Neural cell (in vitro differentiated cells): ENCODE measurements around the gene SENP3. TPM values are rescaled to one million over a fixed set of nuclear protein-coding genes. Genes with fewer than 3 reads are reported as not detected.
A peak's percentile ranks its signal among the peaks of the same experiment; 100 is the strongest.

ENCODE experiments used
- H2AFZ ChIP-seq: fragments of 200-600, 300-800 bp; sonication (generic), shearing (Covaris generic); 2 replicates; pipeline ENCODE4 v1.6.0; 2014; ENCODE audit warnings: low read depth, mild to moderate bottlenecking, antibody characterized with exemption, low read length, moderate library complexity
- H3F3A ChIP-seq: fragments of 200-600 bp; shearing (Covaris generic); 2 replicates; pipeline ENCODE4 v1.6.1; 2016; ENCODE audit warnings: mild to moderate bottlenecking, moderate library complexity, mixed read lengths, antibody characterized with exemption, low read length; ENCODE audit not compliant: insufficient read depth, poor library complexity, severe bottlenecking
- H3K27ac ChIP-seq: fragments of 200-600, 300-800 bp; sonication (generic), shearing (Covaris generic); 2 replicates; pipeline ENCODE4 v1.5.1; 2014; ENCODE audit warnings: mild to moderate bottlenecking, low read length, moderate library complexity
- H3K27me3 ChIP-seq: fragments of 300-800, 200-600 bp; sonication (generic), shearing (Covaris generic); 2 replicates; pipeline ENCODE4 v1.6.0; 2014; ENCODE audit warnings: mild to moderate bottlenecking, low read depth, low read length, moderate library complexity; ENCODE audit not compliant: insufficient read depth
- H3K36me3 ChIP-seq: fragments of 300-800, 200-600 bp; sonication (generic), shearing (Covaris generic); 2 replicates; pipeline ENCODE4 v1.5.1; 2014; ENCODE audit warnings: mild to moderate bottlenecking, antibody characterized with exemption, low read length, moderate library complexity; ENCODE audit not compliant: insufficient read depth
- H3K4me2 ChIP-seq: fragments of 300-800, 200-600 bp; sonication (generic), shearing (Covaris generic); 2 replicates; pipeline ENCODE4 v1.6.0; 2014; ENCODE audit warnings: mild to moderate bottlenecking, low read length
- H3K4me3 ChIP-seq: fragments of 300-800, 200-600 bp; sonication (generic), shearing (Covaris generic); 2 replicates; pipeline ENCODE4 v1.5.1; 2014; ENCODE audit warnings: mild to moderate bottlenecking, low read length, moderate library complexity
- H3K79me2 ChIP-seq: fragments of 200-600 bp; shearing (Covaris generic); replicated peaks from 2 replicates; pipeline ENCODE4 v1.6.0; 2014; ENCODE audit warnings: mild to moderate bottlenecking, low read length, moderate library complexity; ENCODE audit not compliant: insufficient read depth
- H3K9ac ChIP-seq: fragments of 300-800, 200-600 bp; sonication (generic), shearing (Covaris generic); 2 replicates; pipeline ENCODE4 v1.6.1; 2016; ENCODE audit warnings: mild to moderate bottlenecking, low read length, mixed read lengths
- H3K9me2 ChIP-seq: fragments of 200-600 bp; shearing (Covaris generic); 2 replicates; pipeline ENCODE4 v1.6.1; 2016; ENCODE audit warnings: mild to moderate bottlenecking, low read length, mixed read lengths; ENCODE audit not compliant: insufficient read depth
- H3K9me3 ChIP-seq: fragments of 200-600, 300-800 bp; sonication (generic), shearing (Covaris generic); 2 replicates; pipeline ENCODE4 v1.6.1; 2016; ENCODE audit warnings: mild to moderate bottlenecking, mixed run types, low read length, moderate library complexity, mixed read lengths
- H4K20me1 ChIP-seq: fragments of 200-600 bp; shearing (Covaris generic); 2 replicates; pipeline ENCODE4 v1.6.1; 2016; ENCODE audit warnings: mild to moderate bottlenecking, mixed run types; ENCODE audit not compliant: insufficient read depth
- EP300 ChIP-seq: fragments of 450-650 bp; conservative IDR thresholded peaks from 2 replicates; pipeline ENCODE4 v1.6.1; 2014; ENCODE audit warnings: antibody characterized with exemption, mild to moderate bottlenecking, moderate library complexity; ENCODE audit not compliant: poor library complexity, severe bottlenecking
- EZH2 ChIP-seq: fragments of 200-600, 300-800 bp; shearing (Covaris generic), sonication (generic); IDR thresholded peaks from 2 replicates; pipeline ENCODE4 v1.6.1; 2014; ENCODE audit warnings: antibody characterized with exemption, low read length, borderline replicate concordance, mild to moderate bottlenecking; ENCODE audit not compliant: insufficient read depth, poor library complexity, severe bottlenecking
- MXI1 ChIP-seq: fragments of 450-650 bp; conservative IDR thresholded peaks from 2 replicates; pipeline ENCODE4 v1.6.1; 2014; ENCODE audit warnings: antibody characterized with exemption, mild to moderate bottlenecking; ENCODE audit not compliant: poor library complexity, severe bottlenecking
- POLR2AphosphoS5 ChIP-seq: IDR thresholded peaks from 2 replicates; pipeline ENCODE4 v1.6.1; 2012
- RAD21 ChIP-seq: fragments of 450-650 bp; conservative IDR thresholded peaks from 2 replicates; pipeline ENCODE4 v1.6.1; 2014; ENCODE audit warnings: antibody characterized with exemption, mild to moderate bottlenecking, moderate library complexity
- SMC3 ChIP-seq: fragments of 450-650 bp; conservative IDR thresholded peaks from 2 replicates; pipeline ENCODE4 v1.6.1; 2014; ENCODE audit warnings: antibody characterized with exemption, mild to moderate bottlenecking, moderate library complexity; ENCODE audit not compliant: poor library complexity
- TAF1 ChIP-seq: IDR thresholded peaks from 2 replicates; pipeline ENCODE4 v1.6.1; 2012; ENCODE audit warnings: low read depth
- polyA plus RNA-seq: library from polyadenylated mRNA; depleted of rRNA; stranded (reverse); fragments of >200 nt; gene quantifications from 2 replicates; pipeline ENCODE4 v1.2.3, GENCODE V29; 2014
- TF ChIP-seq, protein P1 (sequence below): IDR thresholded peaks from 2 replicates; pipeline ENCODE4 v1.6.1; 2012; ENCODE audit warnings: borderline replicate concordance
- TF ChIP-seq, protein P2 (sequence below): fragments of 450-650 bp; IDR thresholded peaks from 2 replicates; pipeline ENCODE4 v1.5.1; 2014; ENCODE audit warnings: antibody characterized with exemption, mild to moderate bottlenecking, moderate library complexity; ENCODE audit not compliant: poor library complexity, severe bottlenecking

SENP3 gene
- polyA plus RNA-seq, 1 donor from 2014 or later, result 151 TPM

DNA sequence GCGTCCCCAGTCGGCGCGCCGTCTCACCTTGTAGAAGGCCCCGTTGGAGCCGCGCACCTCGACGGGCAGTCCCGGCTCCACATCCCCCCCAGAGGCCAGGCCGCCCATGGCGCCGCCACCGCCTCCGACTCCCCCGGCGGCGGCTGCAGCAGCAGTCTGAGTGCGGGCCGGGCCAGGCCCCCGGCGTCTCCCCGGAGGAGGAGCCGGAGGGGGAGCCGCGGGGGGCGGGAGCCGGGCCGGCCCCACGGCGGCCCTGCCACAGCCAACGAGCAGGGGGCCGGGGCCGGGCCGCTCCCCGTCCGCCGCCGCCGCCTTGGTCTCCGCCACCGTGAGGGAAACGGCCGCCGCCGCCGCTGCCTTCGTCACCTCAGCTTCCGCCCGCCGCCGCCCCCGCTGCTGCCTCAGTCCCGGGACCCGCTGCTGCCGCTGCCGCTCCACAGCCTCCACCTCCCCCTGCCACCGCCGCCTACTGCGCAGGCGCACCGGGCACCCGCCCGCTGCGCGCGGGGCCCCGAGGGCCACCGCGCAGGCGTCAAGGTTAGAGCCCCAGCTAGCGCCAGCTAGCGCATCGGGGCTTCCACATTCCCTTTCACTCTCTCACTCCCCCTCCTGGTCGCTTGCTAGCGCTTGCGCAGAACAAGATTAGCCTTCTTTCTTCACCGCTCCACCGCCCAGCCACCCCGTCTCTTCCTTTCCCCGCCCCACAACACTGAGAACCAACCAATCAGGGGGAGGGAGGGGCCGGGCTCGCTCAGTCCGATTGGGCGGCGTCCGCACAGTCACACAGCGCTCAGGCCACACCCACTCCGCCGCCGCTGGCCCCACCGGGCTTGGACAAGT, 52.9 kb downstream of the SENP3 start, which contains the start of gene FXR2:
Gene FXR2 (minus strand): TSS at position 473 of the 840 bp plus-strand sequence. CDS start 365 bp downstream, at position 108.
- Histone ChIP-seq H3K27me3 (no peaks in the 10 kb centered on the region), H3F3A (no peaks in the 10 kb centered on the region), H3K9me3 (no peaks in the 10 kb centered on the region), H3K27ac (peak within 1 kb of the TSS; percentile 82), H3K9me2 (no peaks in the 10 kb centered on the region), H3K79me2 (peaks cover 44% of the 10 kb centered on the region), H3K4me3 (peak within 1 kb of the TSS; percentile 96), H2AFZ (no peak within 1 kb of the TSS), H3K4me2 (peak within 1 kb of the TSS; percentile 87), H4K20me1 (no peaks in the 10 kb centered on the region), H3K9ac (peak within 1 kb of the TSS; percentile 94), H3K36me3 (no peaks in the 10 kb centered on the region)
- peak; percentile 98 for TF ChIP-seq POLR2AphosphoS5
- TF ChIP-seq RAD21, result peak; percentile 56
- TF ChIP-seq, protein P1, sequence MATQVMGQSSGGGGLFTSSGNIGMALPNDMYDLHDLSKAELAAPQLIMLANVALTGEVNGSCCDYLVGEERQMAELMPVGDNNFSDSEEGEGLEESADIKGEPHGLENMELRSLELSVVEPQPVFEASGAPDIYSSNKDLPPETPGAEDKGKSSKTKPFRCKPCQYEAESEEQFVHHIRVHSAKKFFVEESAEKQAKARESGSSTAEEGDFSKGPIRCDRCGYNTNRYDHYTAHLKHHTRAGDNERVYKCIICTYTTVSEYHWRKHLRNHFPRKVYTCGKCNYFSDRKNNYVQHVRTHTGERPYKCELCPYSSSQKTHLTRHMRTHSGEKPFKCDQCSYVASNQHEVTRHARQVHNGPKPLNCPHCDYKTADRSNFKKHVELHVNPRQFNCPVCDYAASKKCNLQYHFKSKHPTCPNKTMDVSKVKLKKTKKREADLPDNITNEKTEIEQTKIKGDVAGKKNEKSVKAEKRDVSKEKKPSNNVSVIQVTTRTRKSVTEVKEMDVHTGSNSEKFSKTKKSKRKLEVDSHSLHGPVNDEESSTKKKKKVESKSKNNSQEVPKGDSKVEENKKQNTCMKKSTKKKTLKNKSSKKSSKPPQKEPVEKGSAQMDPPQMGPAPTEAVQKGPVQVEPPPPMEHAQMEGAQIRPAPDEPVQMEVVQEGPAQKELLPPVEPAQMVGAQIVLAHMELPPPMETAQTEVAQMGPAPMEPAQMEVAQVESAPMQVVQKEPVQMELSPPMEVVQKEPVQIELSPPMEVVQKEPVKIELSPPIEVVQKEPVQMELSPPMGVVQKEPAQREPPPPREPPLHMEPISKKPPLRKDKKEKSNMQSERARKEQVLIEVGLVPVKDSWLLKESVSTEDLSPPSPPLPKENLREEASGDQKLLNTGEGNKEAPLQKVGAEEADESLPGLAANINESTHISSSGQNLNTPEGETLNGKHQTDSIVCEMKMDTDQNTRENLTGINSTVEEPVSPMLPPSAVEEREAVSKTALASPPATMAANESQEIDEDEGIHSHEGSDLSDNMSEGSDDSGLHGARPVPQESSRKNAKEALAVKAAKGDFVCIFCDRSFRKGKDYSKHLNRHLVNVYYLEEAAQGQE, result no peak
- TF ChIP-seq SMC3, result peak; percentile 57
- peak; percentile 42 for TF ChIP-seq MXI1
- no peak for TF ChIP-seq EZH2
- peak; percentile 69 for TF ChIP-seq EP300
- TF ChIP-seq, protein P2, sequence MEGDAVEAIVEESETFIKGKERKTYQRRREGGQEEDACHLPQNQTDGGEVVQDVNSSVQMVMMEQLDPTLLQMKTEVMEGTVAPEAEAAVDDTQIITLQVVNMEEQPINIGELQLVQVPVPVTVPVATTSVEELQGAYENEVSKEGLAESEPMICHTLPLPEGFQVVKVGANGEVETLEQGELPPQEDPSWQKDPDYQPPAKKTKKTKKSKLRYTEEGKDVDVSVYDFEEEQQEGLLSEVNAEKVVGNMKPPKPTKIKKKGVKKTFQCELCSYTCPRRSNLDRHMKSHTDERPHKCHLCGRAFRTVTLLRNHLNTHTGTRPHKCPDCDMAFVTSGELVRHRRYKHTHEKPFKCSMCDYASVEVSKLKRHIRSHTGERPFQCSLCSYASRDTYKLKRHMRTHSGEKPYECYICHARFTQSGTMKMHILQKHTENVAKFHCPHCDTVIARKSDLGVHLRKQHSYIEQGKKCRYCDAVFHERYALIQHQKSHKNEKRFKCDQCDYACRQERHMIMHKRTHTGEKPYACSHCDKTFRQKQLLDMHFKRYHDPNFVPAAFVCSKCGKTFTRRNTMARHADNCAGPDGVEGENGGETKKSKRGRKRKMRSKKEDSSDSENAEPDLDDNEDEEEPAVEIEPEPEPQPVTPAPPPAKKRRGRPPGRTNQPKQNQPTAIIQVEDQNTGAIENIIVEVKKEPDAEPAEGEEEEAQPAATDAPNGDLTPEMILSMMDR, result peak; percentile 99

DNA sequence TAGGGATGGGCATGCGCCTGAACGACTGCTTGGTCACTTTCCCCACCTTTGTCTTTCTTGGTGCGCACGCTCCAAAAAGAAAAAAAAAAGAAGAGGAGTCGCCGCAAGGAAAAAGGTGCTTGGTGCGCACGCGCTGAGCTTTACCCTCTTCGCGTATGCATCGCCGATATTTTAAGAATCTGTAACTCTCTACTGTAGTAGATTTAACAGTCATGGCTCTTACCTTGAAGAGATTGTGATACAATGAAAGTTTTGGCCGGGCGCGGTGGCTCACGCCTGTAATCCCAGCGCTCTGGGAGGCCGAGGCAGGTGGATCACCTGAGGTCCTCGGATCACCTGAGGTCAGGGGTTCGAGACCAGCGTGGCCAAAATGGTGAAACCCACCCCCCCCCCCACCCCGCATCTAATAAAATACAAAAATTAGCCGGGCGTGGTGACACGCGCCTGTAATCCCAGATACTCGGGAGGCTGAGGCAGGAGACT, 53.6 kb downstream of the SENP3 start:
- H3K27me3 ChIP-seq, result no peaks in the 10 kb centered on the region
- no peak overlapping the region for H2AFZ ChIP-seq
- H3K4me2 ChIP-seq, result no peak overlapping the region
- no peaks in the 10 kb centered on the region for H4K20me1 ChIP-seq
- H3K9ac ChIP-seq, result peak overlapping the region; percentile 61
- TF ChIP-seq EP300 (no peak), POLR2AphosphoS5 (no peak), TAF1 (no peak), SMC3 (no peak), EZH2 (no peak), RAD21 (no peak), MXI1 (no peak)
- TF ChIP-seq, protein P2, result no peak
- TF ChIP-seq, protein P1, result no peak
- no peaks in the 10 kb centered on the region for H3K9me3 ChIP-seq
- no peaks in the 10 kb centered on the region for H3K9me2 ChIP-seq
- no peaks in the 10 kb centered on the region for H3F3A ChIP-seq
- H3K4me3 ChIP-seq, result peak overlapping the region; percentile 64
- H3K36me3 ChIP-seq, result no peaks in the 10 kb centered on the region
- peak overlapping the region; percentile 76 for H3K27ac ChIP-seq
- H3K79me2 ChIP-seq, result peaks cover 40% of the 10 kb centered on the region
